HCT116 (cell line): Measurements from ENCODE around the gene RANBP10. TPM values are rescaled to one million over a fixed set of nuclear protein-coding genes. Genes with fewer than 3 reads are reported as not detected.

Experiments used
- ATAC-seq: fragments of 200-7000 bp; cut with Tn5 transposase; 2 replicates; pipeline ENCODE4 v1.9.1; 2020; ENCODE audit warnings: mild to moderate bottlenecking, moderate library complexity
- BruUV-seq: library from RNA; stranded (reverse); fragments of 400-500 nt; replicated peaks from 2 replicates; lab custom pipeline; 2021; lab: Mats Ljungman, UMichigan
- CTCF ChIA-PET: fragments of 300-600 bp; sonication (Branson Sonifier 250); formaldehyde crosslinking; loops from one replicate; lab custom pipeline; 2021; ENCODE audit warnings: antibody characterized with exemption; lab: Charles Lee
- POLR2A ChIA-PET: fragments of 300-600, 350-600 bp; sonication (Branson Sonifier 250); formaldehyde crosslinking; loops from one replicate; lab custom pipeline; 2021; ENCODE audit warnings: antibody characterized with exemption; lab: Charles Lee
- RAD21 ChIA-PET, 2 experiments: fragments of 300-600 bp; sonication (Branson Sonifier 250); formaldehyde crosslinking; loops; one replicate each; lab custom pipeline; 2023; ENCODE audit warnings: low total read pairs in 2 of 2; ENCODE audit not compliant: uncharacterized antibody in 2 of 2, unreplicated experiment in 2 of 2, low non-redundant PET in 1 of 2; lab: Charles Lee
- DNase-seq: peaks from one replicate; pipeline ENCODE4 v3.0.0-alpha.2; 2010; ENCODE audit warnings: low read depth, low spot score
- H2AFZ ChIP-seq: fragments of 200-600 bp; shearing (Covaris generic), sonication (generic); 2 replicates; pipeline ENCODE4 v1.6.1; 2017; ENCODE audit warnings: low read depth, mixed run types, mixed read lengths, antibody characterized with exemption, low read length; ENCODE audit not compliant: poor library complexity, severe bottlenecking
- H3K27ac ChIP-seq: 2 replicates; pipeline ENCODE4 v1.5.1; 2012; ENCODE audit warnings: low read depth, low read length
- H3K27me3 ChIP-seq: fragments of 200-600 bp; sonication (generic); 2 replicates; pipeline ENCODE4 v1.6.1; 2016; ENCODE audit warnings: mixed run types, low read length, mixed read lengths; ENCODE audit not compliant: insufficient read depth
- H3K36me3 ChIP-seq, 2 experiments: fragments of 200-500 bp in 1 of 2; fragments of 200-600 bp in 1 of 2; sonication (Bioruptor generic) in 1 of 2; sonication (generic) in 1 of 2; 2 replicates each; pipeline versions ENCODE4 v1.5.1 to v1.6.1; 2014 to 2016; ENCODE audit warnings: low read length in 2 of 2, inconsistent platforms in 1 of 2, mixed read lengths in 1 of 2, mixed run types in 1 of 2; ENCODE audit not compliant: insufficient read depth in 2 of 2, control insufficient read depth in 1 of 2
- H3K4me1 ChIP-seq, 2 experiments: fragments of 200-600 bp in 1 of 2; sonication (generic) in 1 of 2; 2 replicates each; pipeline versions ENCODE4 v1.5.1 to v1.6.1; 2012 to 2017; ENCODE audit warnings: low read length in 2 of 2, inconsistent platforms in 1 of 2, mild to moderate bottlenecking in 1 of 2, mixed read lengths in 1 of 2, mixed run types in 1 of 2, moderate library complexity in 1 of 2; ENCODE audit not compliant: insufficient read depth in 2 of 2, control insufficient read depth in 1 of 2
- H3K4me2 ChIP-seq: fragments of 200-600 bp; sonication (generic); 2 replicates; pipeline ENCODE4 v1.6.1; 2017; ENCODE audit warnings: mixed run types, low read length, mixed read lengths
- H3K4me3 ChIP-seq, 2 experiments: fragments of 200-600 bp in 1 of 2; sonication (generic) in 1 of 2; replicated peaks in 1 of 2; 2 replicates each; pipeline ENCODE4 v1.5.1; 2011 to 2016; ENCODE audit warnings: low read length in 2 of 2, control low read depth in 1 of 2, low read depth in 1 of 2, mild to moderate bottlenecking in 1 of 2, mixed read lengths in 1 of 2, mixed run types in 1 of 2
- H3K79me2 ChIP-seq: fragments of 200-600 bp; sonication (generic); 2 replicates; pipeline ENCODE4 v1.6.1; 2017; ENCODE audit warnings: mild to moderate bottlenecking, mixed run types, low read length, moderate library complexity, mixed read lengths; ENCODE audit not compliant: insufficient read depth
- H3K9ac ChIP-seq: fragments of 200-600 bp; sonication (generic); 2 replicates; pipeline ENCODE4 v1.6.1; 2016; ENCODE audit warnings: low read length, mixed read lengths
- H3K9me2 ChIP-seq: fragments of 200-600 bp; sonication (generic), shearing (Covaris generic); 2 replicates; pipeline ENCODE4 v1.6.1; 2017; ENCODE audit warnings: mixed run types, mild to moderate bottlenecking, moderate library complexity; ENCODE audit not compliant: insufficient read depth
- H3K9me3 ChIP-seq, 2 experiments: fragments of 200-500 bp in 1 of 2; fragments of 200-600 bp in 1 of 2; sonication (Bioruptor generic) in 1 of 2; sonication (generic) in 1 of 2; 2 replicates each; pipeline ENCODE4 v1.6.1; 2014 to 2017; ENCODE audit warnings: low read length in 2 of 2, mixed read lengths in 2 of 2, inconsistent platforms in 1 of 2, low read depth in 1 of 2, mild to moderate bottlenecking in 1 of 2, mixed run types in 1 of 2, moderate library complexity in 1 of 2; ENCODE audit not compliant: control insufficient read depth in 1 of 2, insufficient read depth in 1 of 2
- H4K20me1 ChIP-seq: fragments of 200-600 bp; sonication (generic), shearing (Covaris generic); 2 replicates; pipeline ENCODE4 v1.6.1; 2017; ENCODE audit warnings: mixed run types, mild to moderate bottlenecking, moderate library complexity; ENCODE audit not compliant: insufficient read depth
- ATF3 ChIP-seq: IDR thresholded peaks from 2 replicates; pipeline ENCODE4 v1.6.1; 2012
- CBX3 ChIP-seq: IDR thresholded peaks from 2 replicates; pipeline ENCODE4 v1.6.1; 2012; ENCODE audit warnings: low read depth
- CEBPB ChIP-seq: IDR thresholded peaks from 2 replicates; pipeline ENCODE4 v1.6.1; 2012; ENCODE audit warnings: low read depth
- ELF1 ChIP-seq: IDR thresholded peaks from 2 replicates; pipeline ENCODE4 v1.6.1; 2012; ENCODE audit warnings: low read depth, borderline replicate concordance
- EZH2 ChIP-seq: fragments of 200-600 bp; sonication (generic); IDR thresholded peaks from 2 replicates; pipeline ENCODE4 v1.6.1; 2017; ENCODE audit warnings: antibody characterized with exemption, mixed run types
- EZH2phosphoT487 ChIP-seq: fragments of 200-600 bp; IDR thresholded peaks from 2 replicates; pipeline ENCODE4 v1.6.1; 2018; ENCODE audit warnings: antibody characterized with exemption, borderline replicate concordance
- FOSL1 ChIP-seq: IDR thresholded peaks from 2 replicates; pipeline ENCODE4 v1.6.1; 2012; ENCODE audit warnings: low read depth
- JUND ChIP-seq: IDR thresholded peaks from 2 replicates; pipeline ENCODE4 v1.6.1; 2012
- POLR2AphosphoS5 ChIP-seq: IDR thresholded peaks from 2 replicates; pipeline ENCODE4 v1.6.1; 2011; ENCODE audit warnings: mild to moderate bottlenecking, low read depth, low read length, moderate library complexity
- SIN3A ChIP-seq: IDR thresholded peaks from 2 replicates; pipeline ENCODE4 v1.6.1; 2012; ENCODE audit warnings: low read depth
- SRF ChIP-seq: IDR thresholded peaks from 2 replicates; pipeline ENCODE4 v1.6.1; 2012; ENCODE audit warnings: low read depth
- TCF7L2 ChIP-seq: IDR thresholded peaks from 2 replicates; pipeline ENCODE4 v1.7.0; 2011; ENCODE audit warnings: borderline replicate concordance, inconsistent platforms; ENCODE audit not compliant: insufficient read depth, insufficient read length; ENCODE audit errors: extremely low read depth
- YY1 ChIP-seq: IDR thresholded peaks from 2 replicates; pipeline ENCODE4 v1.6.1; 2011; ENCODE audit warnings: low read length, low read depth, moderate library complexity, mild to moderate bottlenecking; ENCODE audit not compliant: insufficient replicate concordance; ENCODE audit errors: extremely low read depth
- ZBTB33 ChIP-seq: IDR thresholded peaks from 2 replicates; pipeline ENCODE4 v1.6.1; 2011; ENCODE audit warnings: mild to moderate bottlenecking, low read length, moderate library complexity; ENCODE audit not compliant: insufficient replicate concordance; ENCODE audit errors: extremely low read depth
- ZFX ChIP-seq: fragments of 450-650 bp; IDR thresholded peaks from 2 replicates; pipeline ENCODE4 v1.6.1; 2017
- intact Hi-C: fragments of 100-400 bp; cut with micrococcal nuclease; formaldehyde crosslinking; loops from 2 replicates; pipeline ENCODE4 v1.10.0; 2022
- total RNA-seq: library from RNA; stranded (reverse); gene quantifications from one replicate; pipeline ENCODE4 v1.2.1, GENCODE V29; 2021; ENCODE audit not compliant: unreplicated experiment
- TF ChIP-seq, protein P1 (sequence below): IDR thresholded peaks from 2 replicates; pipeline ENCODE4 v1.6.1; 2012; ENCODE audit warnings: low read depth

Gene RANBP10
- total RNA-seq, 1 experiment from 2014 or later, result 16.9 TPM

DNA sequence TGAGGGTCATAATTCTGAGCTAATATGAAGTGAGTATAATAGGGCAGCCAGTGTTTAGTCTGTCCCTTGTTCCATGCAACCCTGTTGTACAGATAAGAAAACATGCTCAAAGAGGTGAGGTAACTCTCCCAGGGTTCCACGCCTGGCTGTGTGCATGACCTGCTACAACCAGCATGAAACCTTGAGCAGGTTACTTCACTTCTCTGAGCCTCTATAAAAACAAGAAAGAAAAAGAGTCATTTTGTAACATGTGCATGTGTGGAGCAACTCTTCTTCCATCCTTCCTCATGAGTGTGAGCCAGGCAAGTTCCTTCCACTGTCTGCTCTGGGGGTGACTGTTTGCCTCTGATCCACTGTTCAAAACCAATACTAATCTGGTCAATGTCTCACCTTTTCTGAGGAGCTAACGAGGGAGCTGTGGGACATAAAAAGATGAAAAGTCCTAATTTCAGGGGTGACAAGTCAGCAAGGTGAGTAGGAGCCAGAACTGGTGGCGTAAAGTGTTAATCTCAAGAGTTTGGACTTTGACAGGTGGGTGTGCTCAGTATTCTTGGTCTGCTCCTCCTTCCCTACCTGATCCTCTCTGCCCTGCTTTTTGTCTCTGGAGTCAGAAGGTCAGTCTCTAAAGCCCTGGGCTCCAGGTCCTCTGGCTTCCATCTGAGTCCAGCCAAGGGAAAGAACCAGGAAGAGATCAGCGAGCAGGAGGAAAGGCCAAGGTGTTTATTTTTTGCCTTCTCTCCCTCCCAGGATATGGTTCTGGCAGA, 108.8 kb downstream of the RANBP10 start:
- peaks cover 0 to 5% of the 10 kb centered on the region in 2 experiments; a peak in 1 of 4 replicates for H3K9me3 ChIP-seq
- H2AFZ ChIP-seq, result no peak overlapping the region
- H3K9ac ChIP-seq, result no peak overlapping the region
- H3K27me3 ChIP-seq, result no peaks in the 10 kb centered on the region
- ATAC-seq (no peak), DNase-seq (no peak)
- RAD21 ChIA-PET, result no interaction called here
- H4K20me1 ChIP-seq, result no peaks in the 10 kb centered on the region
- H3K79me2 ChIP-seq, result peaks cover 34% of the 10 kb centered on the region
- BruUV-seq, result no TSS peak
- TF ChIP-seq JUND (no peak), ZFX (no peak), CEBPB (no peak), ZBTB33 (no peak), YY1 (no peak), EZH2 (no peak), EZH2phosphoT487 (no peak), SIN3A (no peak), CBX3 (no peak), ELF1 (no peak), FOSL1 (no peak), ATF3 (no peak), TCF7L2 (no peak), POLR2AphosphoS5 (no peak), SRF (no peak)
- TF ChIP-seq, protein P1, sequence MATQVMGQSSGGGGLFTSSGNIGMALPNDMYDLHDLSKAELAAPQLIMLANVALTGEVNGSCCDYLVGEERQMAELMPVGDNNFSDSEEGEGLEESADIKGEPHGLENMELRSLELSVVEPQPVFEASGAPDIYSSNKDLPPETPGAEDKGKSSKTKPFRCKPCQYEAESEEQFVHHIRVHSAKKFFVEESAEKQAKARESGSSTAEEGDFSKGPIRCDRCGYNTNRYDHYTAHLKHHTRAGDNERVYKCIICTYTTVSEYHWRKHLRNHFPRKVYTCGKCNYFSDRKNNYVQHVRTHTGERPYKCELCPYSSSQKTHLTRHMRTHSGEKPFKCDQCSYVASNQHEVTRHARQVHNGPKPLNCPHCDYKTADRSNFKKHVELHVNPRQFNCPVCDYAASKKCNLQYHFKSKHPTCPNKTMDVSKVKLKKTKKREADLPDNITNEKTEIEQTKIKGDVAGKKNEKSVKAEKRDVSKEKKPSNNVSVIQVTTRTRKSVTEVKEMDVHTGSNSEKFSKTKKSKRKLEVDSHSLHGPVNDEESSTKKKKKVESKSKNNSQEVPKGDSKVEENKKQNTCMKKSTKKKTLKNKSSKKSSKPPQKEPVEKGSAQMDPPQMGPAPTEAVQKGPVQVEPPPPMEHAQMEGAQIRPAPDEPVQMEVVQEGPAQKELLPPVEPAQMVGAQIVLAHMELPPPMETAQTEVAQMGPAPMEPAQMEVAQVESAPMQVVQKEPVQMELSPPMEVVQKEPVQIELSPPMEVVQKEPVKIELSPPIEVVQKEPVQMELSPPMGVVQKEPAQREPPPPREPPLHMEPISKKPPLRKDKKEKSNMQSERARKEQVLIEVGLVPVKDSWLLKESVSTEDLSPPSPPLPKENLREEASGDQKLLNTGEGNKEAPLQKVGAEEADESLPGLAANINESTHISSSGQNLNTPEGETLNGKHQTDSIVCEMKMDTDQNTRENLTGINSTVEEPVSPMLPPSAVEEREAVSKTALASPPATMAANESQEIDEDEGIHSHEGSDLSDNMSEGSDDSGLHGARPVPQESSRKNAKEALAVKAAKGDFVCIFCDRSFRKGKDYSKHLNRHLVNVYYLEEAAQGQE, result no peak
- H3K4me2 ChIP-seq, result no peak overlapping the region
- no peak overlapping the region for H3K4me3 ChIP-seq
- H3K4me1 ChIP-seq, result no peaks in the 10 kb centered on the region
- CTCF ChIA-PET, result no interaction called here
- no peak overlapping the region for H3K27ac ChIP-seq
- no peaks in the 10 kb centered on the region for H3K36me3 ChIP-seq
- POLR2A ChIA-PET, result no interaction called here
- intact Hi-C loops, result no loop called here
- no peaks in the 10 kb centered on the region for H3K9me2 ChIP-seq
